Pons (tissue), 1 donor: ENCODE results near the gene SPPL2A.

Experiments used
- DNase-seq: peaks from one replicate; pipeline ENCODE4 v3.0.0-alpha.2; 2016; ENCODE audit warnings: low spot score

SPPL2A gene

DNA sequence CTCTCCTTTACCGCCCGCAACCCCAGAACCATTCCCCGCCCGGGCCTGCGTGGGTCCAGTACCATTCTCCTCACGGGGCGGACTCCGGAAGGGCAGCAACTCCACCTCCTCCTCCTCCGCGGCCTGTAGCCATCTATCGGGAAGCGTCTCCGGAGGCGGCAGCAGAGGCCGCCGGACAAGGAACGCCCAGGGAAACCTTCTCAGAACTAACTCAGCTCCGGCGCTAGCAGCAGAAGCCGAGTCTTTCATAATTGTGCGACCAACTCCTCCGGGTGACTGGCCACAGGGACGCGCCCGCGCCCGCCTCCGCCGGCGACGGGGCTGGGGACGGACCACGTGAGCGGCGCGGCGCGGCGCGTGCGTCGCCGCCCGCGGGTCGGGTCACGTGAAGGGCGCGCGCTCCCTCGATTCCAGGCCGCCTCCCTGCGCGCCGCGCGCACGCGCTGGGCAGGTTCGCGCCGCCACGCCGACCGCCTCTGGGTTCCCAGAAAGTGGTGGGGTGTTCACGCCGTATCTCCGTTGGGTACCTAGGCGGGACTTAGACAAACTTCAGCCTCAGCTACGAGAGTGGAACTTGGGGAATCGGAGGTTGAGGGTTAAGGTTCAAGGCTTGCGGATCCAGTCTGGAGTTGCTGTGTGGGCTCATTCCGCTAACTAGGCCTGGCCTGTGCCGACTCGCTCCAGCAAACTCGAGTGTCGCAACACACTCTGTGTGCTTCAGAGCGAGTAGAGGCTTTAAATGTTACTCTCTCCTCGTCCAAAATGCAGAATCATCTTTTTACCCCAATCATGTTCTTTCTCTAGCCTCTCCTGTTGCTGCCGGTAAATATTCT lies 78.8 kb downstream of the SPPL2A start, which contains the start of gene TRPM7:
Gene TRPM7, minus strand, starts transcription at position 329 of the 833 bp plus-strand sequence. Its CDS starts 264 bp downstream, at position 65.
- DNase-seq: peak; percentile 76

DNA sequence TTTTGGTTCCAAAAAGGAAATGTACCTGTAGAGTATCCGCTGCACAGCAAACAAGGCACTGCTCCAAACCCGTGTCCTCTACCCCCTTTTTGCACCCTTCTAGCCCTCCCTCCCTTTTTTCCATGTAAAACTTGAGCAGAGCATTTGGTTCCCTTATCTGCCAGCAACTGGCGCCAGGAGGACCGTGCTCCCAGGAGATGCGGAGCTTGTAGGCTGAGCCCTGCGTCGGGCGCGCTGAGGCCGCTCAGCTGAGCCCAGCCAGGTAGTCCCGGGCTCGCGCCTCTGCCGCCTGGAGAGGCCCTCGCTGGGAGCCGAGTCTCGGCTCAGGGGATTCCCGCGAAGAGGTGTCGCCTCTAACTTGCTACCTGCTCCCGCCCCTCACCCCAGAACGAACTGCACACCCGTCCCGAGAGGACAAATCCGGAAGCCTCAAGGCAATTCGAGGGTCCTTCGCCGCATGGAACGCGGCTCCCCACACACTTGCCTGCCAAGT lies 79.5 kb downstream of the SPPL2A start:
- DNase-seq: no peak

DNA sequence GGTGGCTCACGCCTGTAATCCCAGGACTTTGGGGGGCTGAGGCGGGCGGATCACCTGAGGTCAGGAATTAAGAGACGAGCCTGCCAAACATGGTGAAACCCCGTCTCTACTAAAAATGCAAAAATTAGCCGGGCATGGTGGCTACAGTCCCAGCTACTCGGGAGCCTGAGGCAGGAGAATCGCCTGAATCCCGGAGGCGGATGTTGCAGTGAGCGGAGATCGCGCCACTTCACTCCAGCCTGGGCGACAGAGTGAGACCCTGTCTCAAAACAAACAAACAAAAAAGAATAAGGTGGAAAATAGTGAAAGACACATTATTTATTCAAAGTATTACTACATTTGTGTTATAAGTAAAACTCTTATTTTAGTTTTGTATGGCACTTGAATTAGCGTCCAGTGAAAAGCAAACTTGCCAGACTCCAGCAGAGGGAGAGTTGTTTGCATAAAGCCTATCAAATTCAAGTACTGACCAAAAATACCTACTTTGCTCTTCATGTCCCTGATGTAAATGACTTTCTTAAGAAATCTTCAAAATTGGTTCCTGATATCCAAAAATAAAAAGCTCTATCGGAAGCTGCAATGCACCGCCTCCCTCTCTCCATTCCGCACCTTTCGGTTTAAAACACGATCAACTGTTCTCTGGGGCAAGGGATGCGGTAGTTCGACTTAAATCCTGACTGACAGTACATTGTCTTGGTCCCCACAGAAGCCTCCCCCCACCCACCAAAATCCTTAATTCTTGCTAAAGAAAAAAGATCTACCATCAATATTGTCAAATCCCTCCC lies 80.1 kb downstream of the SPPL2A start:
- peak; percentile 10 for DNase-seq

DNA sequence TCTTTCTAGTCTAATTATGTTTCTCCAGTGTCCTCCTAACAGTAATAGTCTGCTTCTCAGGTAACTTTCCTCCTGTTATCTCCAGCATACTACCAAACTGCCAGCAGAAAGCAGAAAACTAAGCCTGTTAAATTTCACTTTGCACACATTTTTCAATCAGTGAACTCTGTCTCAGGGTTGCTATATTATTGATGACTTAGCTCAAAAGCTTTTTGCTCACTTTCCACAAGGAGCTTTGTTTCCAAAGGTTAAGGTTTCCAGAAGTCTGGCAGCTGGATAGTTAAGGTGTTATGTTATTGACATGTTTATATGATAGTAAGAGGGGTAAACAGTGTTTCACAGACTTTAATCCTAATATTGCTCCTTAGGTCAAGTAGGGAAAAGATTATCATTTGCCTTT lies 84.0 kb downstream of the SPPL2A start:
- DNase-seq: no peak

DNA sequence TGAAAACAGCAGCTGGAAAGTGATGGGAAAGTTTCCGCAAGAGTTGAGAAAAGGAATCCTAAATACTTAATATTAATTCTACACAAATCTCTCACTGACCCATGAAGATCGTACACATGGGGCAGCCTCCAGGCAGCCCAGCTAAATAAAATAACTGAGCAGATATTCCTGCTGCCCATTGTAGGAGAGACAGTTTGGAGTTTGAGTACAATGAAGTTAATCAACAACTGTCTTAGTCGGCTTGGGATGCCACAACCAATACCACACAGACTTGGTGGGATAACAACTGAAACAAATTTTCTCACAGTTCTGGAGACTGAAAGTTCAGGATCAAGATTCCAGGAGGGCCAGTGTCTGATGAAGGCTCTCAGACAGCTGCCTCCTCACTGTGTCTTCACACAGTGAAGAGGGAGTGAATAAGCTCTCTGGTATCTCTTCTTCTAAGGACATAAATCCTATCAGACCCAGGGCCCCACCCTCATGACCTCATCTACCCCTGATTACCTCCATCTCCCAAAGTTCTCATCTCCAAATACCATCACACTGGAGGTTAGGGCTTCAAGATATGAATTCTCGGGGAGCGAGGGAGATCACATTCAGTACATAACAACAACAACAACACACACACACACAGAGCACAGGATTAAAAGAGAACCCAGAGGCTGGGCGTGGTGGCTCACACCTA lies 88.6 kb downstream of the SPPL2A start:
- no peak for DNase-seq

DNA sequence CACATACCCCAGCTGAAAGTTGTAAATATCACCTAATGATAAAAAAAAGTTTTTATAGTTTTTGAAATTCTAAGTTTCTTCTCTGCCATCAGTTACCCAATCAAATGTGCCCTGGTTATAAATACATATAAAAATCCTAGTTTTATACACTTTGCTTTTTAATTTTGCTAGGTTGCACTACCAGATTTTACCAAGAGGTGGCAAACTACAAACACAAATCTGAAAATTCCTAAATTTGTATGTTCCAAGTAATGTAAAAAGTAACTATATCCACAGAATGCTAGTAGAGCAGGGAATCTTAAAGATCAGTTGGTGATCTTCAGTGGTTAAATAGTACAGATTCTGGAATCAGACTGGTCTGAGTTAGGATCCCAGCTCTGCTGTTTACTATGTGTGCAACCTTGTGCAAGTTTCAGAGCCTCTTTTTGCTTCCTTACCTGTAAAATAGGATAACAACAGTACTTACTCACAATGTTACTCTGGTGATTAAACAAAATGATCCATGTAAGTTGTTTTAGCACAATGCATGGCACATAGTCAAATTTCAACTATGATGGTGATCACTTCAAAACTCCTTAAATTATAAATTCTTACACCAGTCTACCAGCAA lies 89.9 kb downstream of the SPPL2A start:
- DNase-seq: peak; percentile 13

DNA sequence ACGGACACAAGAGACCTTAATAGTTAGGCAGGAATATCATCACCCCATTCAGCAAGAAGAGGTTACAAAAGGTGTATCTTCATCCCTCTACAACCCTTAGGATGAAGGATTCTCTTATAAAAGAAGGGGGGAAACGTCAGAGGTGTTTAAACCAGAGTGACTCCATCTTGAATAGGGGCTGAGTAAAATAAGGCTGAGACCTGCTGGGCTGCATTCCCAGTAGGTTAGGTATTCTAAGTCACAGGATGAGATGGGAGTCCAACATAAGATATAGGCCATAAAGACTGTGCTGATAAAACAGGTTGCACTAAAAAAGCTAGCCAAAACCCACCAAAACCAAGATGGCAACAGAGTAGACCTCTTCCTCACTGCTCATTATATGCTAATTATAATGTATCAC lies 95.4 kb downstream of the SPPL2A start:
- DNase-seq: no peak

DNA sequence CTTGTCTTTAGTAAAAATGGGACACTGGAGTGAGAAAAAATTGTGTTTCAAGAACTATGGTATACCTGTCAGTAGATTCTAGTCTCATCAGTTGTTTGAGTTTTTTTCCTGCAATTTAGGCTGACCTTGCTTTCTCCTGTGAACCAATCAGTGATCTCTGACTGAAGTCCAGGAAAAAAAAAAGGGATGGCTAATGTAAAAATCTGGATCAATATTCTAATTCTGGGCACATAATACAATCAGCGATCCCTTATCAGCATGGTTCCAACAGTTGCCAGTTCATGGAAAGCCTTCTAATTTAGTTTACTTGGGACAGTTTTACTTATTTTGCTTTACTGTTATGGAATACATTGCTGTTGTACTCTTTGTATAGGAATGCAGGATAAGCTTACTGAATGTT lies 95.9 kb downstream of the SPPL2A start:
- no peak for DNase-seq

DNA sequence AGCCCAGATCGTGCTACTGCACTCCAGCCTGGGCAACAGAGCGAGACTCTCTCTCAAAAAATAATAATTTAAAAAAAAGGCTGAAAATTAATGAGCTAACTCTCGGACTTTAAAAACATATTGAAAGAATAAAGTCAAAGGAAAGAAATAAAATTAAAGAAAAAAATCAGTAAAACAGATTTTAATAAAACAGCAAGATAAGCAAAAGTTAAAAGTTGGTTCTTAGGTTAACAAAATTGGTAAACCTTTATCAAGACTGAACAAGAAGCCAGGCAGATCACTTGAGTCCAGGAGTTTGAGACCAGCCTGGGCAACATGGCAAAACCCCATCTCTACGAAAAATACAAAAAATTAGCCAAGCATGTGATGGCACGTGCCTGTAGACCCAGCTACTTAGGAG lies 99.6 kb downstream of the SPPL2A start:
- DNase-seq: no peak

DNA sequence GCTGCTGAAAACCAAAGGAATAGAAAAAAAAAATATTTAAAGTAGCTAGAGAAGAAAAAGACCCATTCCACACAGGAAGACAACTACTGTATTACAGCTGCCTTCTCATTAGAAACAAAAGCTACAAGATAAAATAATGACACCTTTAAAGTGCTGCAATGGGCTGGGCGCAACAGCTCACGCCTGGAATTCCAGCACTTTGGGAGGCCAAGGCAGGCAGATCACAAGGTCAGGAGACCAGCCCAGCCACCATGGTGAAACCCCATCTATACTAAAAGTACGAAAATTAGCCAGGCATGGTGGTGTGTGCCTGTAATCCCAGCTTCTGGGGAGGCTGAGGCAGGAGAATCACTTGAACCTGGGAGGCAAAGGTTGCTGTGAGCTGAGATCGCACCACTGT lies 110.0 kb downstream of the SPPL2A start:
- DNase-seq: no peak

DNA sequence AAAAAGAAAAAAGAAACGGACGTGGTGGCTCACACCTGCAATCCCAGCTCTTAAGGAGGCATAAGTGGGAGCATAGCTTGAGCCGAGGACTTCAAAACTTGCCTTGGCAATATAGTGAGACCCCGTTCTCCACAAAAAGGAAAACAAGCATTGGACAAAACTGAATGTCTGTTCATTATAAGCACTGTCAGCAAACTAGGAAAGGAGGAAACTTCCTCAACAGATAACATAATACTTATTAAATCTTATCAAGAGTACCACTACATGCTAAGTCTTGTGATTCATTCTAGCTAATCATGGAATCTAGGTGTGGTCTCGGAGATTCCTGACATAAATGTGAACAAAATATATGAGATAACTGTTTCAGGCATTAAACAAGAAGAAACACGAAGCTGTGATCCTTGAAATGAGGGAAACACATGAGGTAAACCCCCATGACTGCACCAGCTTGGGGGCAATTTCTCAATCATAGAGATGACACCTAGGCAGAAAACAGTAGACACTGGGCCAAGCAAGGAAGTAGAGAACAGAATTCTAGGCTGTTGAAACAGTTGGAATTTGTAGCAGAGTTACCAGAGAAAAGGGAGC lies 112.3 kb downstream of the SPPL2A start:
- no peak for DNase-seq

DNA sequence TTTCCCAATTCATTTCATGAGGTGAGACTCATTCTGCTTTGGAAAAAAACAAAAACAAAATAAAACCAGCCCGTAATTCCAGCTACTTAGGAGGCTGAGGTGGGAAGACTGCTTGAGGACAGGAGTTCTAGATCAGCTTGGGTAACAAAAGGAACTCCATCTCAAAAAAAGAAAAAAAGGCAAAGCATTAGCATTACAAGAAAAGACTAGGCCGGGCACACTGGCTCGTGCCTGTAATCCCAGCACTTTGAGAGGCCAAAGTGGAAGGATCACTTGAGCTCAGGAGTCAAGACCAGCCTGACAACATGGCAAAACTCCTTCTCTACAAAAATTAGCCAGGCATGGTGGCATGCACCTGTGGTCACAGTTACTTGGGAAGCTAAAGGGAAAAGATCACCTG lies 112.8 kb downstream of the SPPL2A start:
- DNase-seq: no peak
